ENCODE measurements around the gene HLA-C. TPM values are rescaled to one million over a fixed set of nuclear protein-coding genes. Genes with fewer than 3 reads are reported as not detected.
A peak's percentile ranks its signal among the peaks of the same experiment; 100 is the strongest.

HLA-C gene
- total RNA-seq, 4 donors from 2014 or later, result 206 to 531 (median 257) TPM

DNA sequence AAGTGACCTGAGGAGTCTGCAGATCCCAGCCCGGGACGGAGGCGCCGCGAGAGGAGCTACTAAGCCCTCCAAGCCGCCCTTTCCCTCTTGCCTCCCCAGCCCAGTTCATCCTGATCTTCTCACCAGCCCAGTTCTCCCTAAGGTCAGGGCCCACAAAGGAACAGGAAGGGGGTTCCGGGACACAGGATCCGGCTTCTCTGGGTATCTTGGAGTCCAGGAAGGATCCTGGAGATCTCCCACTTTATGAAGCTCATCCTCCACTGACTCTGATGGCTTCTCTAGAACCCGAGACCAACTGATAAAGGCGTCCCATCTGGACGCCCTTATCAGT, 36.9 kb upstream of the HLA-C start:
- Histone ChIP-seq H3K36me3 (no peaks in the 10 kb centered on the region), H3K4me1 (peaks cover 0 to 14% (median 9%) of the 10 kb centered on the region in 3 donors), H3K27me3 (peaks cover 48% of the 10 kb centered on the region), H3K9me3 (no peaks in the 10 kb centered on the region), H3K27ac (no peak overlapping the region), H3K4me3 (peak overlapping the region in 1 of 2 donors; percentile 43)
- WGBS, 2 donors (ENCODE audit: low coverage in 1 of 2), result 18 to 20% methylated on average over 2 of the region's 11 CpGs
- peak; percentile 7 for ATAC-seq
- TF ChIP-seq POLR2A (IDR thresholded peaks at IDR 0.05) (no peak), POLR2AphosphoS5 (IDR thresholded peaks at IDR 0.05) (no peak), EP300 (IDR thresholded peaks at IDR 0.05) (no peak)
- TF ChIP-seq, protein P1, sequence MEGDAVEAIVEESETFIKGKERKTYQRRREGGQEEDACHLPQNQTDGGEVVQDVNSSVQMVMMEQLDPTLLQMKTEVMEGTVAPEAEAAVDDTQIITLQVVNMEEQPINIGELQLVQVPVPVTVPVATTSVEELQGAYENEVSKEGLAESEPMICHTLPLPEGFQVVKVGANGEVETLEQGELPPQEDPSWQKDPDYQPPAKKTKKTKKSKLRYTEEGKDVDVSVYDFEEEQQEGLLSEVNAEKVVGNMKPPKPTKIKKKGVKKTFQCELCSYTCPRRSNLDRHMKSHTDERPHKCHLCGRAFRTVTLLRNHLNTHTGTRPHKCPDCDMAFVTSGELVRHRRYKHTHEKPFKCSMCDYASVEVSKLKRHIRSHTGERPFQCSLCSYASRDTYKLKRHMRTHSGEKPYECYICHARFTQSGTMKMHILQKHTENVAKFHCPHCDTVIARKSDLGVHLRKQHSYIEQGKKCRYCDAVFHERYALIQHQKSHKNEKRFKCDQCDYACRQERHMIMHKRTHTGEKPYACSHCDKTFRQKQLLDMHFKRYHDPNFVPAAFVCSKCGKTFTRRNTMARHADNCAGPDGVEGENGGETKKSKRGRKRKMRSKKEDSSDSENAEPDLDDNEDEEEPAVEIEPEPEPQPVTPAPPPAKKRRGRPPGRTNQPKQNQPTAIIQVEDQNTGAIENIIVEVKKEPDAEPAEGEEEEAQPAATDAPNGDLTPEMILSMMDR (IDR thresholded peaks at IDR 0.05), result no peak

DNA sequence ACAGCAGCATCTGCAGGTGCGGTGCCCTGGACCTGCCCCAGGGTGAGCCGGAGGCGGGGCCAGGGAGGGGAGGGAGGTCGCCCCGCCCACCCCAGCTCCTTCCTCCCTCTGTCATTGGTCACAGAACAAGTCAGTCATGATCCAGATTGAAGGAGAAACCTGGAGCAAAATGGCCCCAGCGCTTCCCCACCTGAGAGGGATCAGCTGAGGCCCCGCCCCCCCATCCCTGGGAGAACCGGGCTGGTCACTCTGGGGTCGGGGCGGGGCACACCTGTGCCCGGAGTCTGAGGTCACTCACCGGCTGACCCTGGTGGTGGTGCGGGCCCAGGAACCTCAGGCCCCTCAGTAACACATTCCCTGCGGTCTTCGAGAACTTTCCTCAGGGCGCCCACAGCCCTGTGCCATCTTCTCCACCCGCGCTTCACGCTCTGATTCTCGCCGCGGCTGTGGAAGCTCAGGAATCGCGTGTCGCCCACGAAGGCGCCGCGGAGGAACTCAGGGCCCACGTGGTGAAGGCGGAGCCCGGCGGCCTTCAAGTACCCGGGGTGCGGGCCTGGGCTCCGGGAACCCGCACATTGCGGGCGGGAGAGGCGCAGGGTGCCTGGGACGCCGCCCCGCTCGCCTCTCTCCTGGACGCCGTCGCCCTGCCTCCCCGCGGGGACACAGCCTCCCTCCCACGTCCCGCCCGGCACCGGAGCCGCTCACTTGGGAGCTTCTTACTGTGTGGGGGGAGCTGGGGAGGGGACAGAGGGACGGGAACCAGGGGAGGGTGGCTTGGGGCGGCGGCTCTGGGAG, 36.4 kb upstream of the HLA-C start:
- no CpG with 5 or more reads among the region's 57 CpGs for WGBS, 2 donors (ENCODE audit: low coverage in 1 of 2)
- Histone ChIP-seq H3K4me1 (peaks cover 0 to 14% (median 9%) of the 10 kb centered on the region in 3 donors), H3K4me3 (peak overlapping the region in 1 of 2 donors; percentile 43), H3K36me3 (no peaks in the 10 kb centered on the region), H3K9me3 (no peaks in the 10 kb centered on the region), H3K27me3 (peaks cover 52% of the 10 kb centered on the region), H3K27ac (no peak overlapping the region)
- peak; percentile 28 for ATAC-seq
- TF ChIP-seq, protein P1 (IDR thresholded peaks at IDR 0.05), result no peak
- TF ChIP-seq POLR2AphosphoS5 (IDR thresholded peaks at IDR 0.05) (no peak), EP300 (IDR thresholded peaks at IDR 0.05) (no peak), POLR2A (IDR thresholded peaks at IDR 0.05) (no peak)

DNA sequence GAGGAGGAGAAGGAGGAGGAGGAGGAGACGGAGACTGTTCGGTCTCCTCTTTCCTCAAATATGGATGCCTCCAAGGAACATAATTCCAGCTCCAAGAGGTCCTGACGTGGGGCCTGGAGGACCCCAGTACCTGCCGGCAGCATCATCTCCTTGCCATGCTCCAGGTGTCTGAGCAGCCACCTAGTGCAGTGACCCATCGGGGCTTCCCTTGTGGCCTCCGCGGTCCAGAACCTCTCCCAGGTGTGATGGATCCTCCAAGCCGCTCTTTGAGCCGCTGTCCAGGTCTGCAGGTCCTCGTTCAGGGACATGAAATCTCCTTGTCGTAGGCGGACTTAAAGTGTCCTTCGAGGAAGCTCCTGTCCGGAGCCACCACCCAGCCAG, 35.8 kb upstream of the HLA-C start:
- H3K9me3 ChIP-seq, result no peaks in the 10 kb centered on the region
- TF ChIP-seq, protein P1 (IDR thresholded peaks at IDR 0.05), result no peak
- TF ChIP-seq POLR2AphosphoS5 (IDR thresholded peaks at IDR 0.05) (no peak), EP300 (IDR thresholded peaks at IDR 0.05) (no peak), POLR2A (IDR thresholded peaks at IDR 0.05) (no peak)
- peaks cover 57% of the 10 kb centered on the region for H3K27me3 ChIP-seq
- 65 to 70% methylated on average over 3 to 7 of the region's 14 CpGs for WGBS, 2 donors (ENCODE audit: low coverage in 1 of 2)
- H3K4me1 ChIP-seq, result peaks cover 0 to 14% (median 9%) of the 10 kb centered on the region in 3 donors
- H3K27ac ChIP-seq, result no peak overlapping the region
- peak overlapping the region in 1 of 2 donors; percentile 43 for H3K4me3 ChIP-seq
- H3K36me3 ChIP-seq, result no peaks in the 10 kb centered on the region
- no peak for ATAC-seq

DNA sequence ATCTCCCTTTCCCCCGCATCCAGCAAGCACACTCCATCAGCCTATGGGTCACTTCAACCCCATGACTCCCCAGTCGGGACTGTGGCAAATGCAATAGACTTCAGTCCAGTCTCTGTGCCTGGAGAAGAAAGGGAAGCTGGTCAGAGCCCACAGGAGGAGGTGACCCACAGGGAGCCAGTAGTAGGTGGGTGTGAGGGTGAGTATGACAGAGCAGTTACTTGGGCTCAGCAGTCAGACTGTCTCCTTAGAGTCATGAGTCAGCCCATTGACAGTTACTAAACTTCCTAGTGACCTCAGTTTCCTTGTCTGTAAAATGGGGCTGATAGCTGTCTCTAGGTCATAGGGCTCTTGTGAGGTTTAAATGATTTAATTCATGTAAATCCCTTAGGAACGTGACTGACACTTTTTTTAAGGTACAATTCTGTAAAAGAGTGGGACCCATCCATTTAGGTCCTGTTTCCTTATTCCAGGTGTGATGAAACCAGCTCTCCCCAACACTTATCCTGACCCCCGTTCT, 33.9 kb upstream of the HLA-C start:
- WGBS, 2 donors (ENCODE audit: low coverage in 1 of 2), result 73 to 87% methylated on average over 3 of the region's 4 CpGs
- ATAC-seq, result no peak
- Histone ChIP-seq H3K4me1 (peaks cover 0 to 14% (median 9%) of the 10 kb centered on the region in 3 donors), H3K27me3 (peaks cover 57% of the 10 kb centered on the region), H3K9me3 (no peaks in the 10 kb centered on the region), H3K36me3 (no peaks in the 10 kb centered on the region), H3K27ac (no peak overlapping the region), H3K4me3 (no peak overlapping the region)
- TF ChIP-seq EP300 (IDR thresholded peaks at IDR 0.05) (no peak), POLR2AphosphoS5 (IDR thresholded peaks at IDR 0.05) (no peak), POLR2A (IDR thresholded peaks at IDR 0.05) (no peak)
- TF ChIP-seq, protein P1 (IDR thresholded peaks at IDR 0.05), result no peak

DNA sequence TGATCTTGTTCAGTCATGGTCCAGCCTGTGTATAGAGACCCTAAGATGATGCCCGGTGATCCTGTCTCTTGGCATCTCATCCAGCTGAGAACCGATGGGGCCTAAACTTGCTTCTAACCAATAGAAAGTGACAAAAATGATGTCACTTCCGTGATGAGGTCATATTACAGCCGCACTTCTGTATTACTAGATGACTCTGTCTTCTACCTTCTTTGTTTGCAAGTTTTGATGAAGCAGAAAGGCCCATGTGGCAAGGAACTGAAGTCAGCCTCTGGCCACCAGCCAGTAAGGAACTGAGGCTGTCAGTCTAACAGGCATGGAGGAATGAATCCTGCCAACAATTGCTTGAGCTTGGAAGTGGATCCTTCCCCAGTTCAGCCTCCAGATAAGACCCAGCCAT, 32.8 kb upstream of the HLA-C start:
- 60 to 93% methylated on average over 1 to 2 of the region's 4 CpGs for WGBS, 2 donors (ENCODE audit: low coverage in 1 of 2)
- no peaks in the 10 kb centered on the region for H3K36me3 ChIP-seq

More for the DNA sequence above, 32.8 kb upstream of the HLA-C start:
- H3K27me3 ChIP-seq, result peaks cover 48% of the 10 kb centered on the region
- no peak overlapping the region for H3K4me3 ChIP-seq
- TF ChIP-seq, protein P1 (IDR thresholded peaks at IDR 0.05), result no peak
- TF ChIP-seq POLR2AphosphoS5 (IDR thresholded peaks at IDR 0.05) (no peak), POLR2A (IDR thresholded peaks at IDR 0.05) (no peak), EP300 (IDR thresholded peaks at IDR 0.05) (no peak)
- H3K4me1 ChIP-seq, result peaks cover 0 to 14% (median 9%) of the 10 kb centered on the region in 3 donors
- no peaks in the 10 kb centered on the region for H3K9me3 ChIP-seq
- no peak overlapping the region for H3K27ac ChIP-seq
- ATAC-seq, result no peak
